Measurements from ENCODE around the gene PPIP5K2. TPM values are rescaled to one million over a fixed set of nuclear protein-coding genes. Genes with fewer than 3 reads are reported as not detected.

Gene PPIP5K2
- total and polyA plus RNA-seq, 4 donors: 9.7 to 38.6 (median 27.4) TPM

GRCh38 chr5:103120607-103121200, 603 bp downstream of the PPIP5K2 start:
- Histone ChIP-seq H3K36me3 (ENCODE audit: control insufficient read depth in 4 of 4, insufficient read depth in 3 of 4, low read depth in 1 of 4, low read length in 3 of 4) (no peaks in the 10 kb centered on the region), H3K9me3 (ENCODE audit: control insufficient read depth in 4 of 4, low read length in 3 of 4) (no peaks in the 10 kb centered on the region), H3K9ac (ENCODE audit: low read depth in 1 of 2, low read length in 2 of 2) (peak overlapping the region; percentile 73 to 99), H3K4me1 (ENCODE audit: control insufficient read depth in 4 of 4, insufficient read depth in 4 of 4, low read length in 3 of 4) (peaks cover 0 to 25% (median 18%) of the 10 kb centered on the region in 4 donors), H3K27me3 (ENCODE audit: control insufficient read depth in 4 of 4, insufficient read depth in 4 of 4, low read length in 3 of 4) (no peaks in the 10 kb centered on the region), H3K4me3 (ENCODE audit: low read depth in 1 of 3, low read length in 3 of 3) (peak overlapping the region; percentile 68 to 100 (median 100)), H3K27ac (ENCODE audit: low read depth in 1 of 2, low read length in 2 of 2) (peak overlapping the region; percentile 97 to 99)
- under 1% methylated on average over 17 of the region's 17 CpGs for WGBS
- no peak for TF ChIP-seq EGR1 (IDR thresholded peaks at IDR 0.05; ENCODE audit: low read depth in 2 of 2)
- no peak for TF ChIP-seq SP1 (IDR thresholded peaks at IDR 0.05)
- TF ChIP-seq ATF3 (IDR thresholded peaks at IDR 0.05): no peak
- TF ChIP-seq HNF4G (IDR thresholded peaks at IDR 0.05): no peak
- no peak for TF ChIP-seq NR2F2 (IDR thresholded peaks at IDR 0.05)
- TF ChIP-seq MAX (IDR thresholded peaks at IDR 0.05): no peak
- TF ChIP-seq GABPA (IDR thresholded peaks at IDR 0.05 in 1 of 2, conservative IDR thresholded peaks at IDR 0.05 in 1 of 2): no peak
- no peak for TF ChIP-seq REST (IDR thresholded peaks at IDR 0.05)
- TF ChIP-seq FOXA2 (IDR thresholded peaks at IDR 0.05): no peak
- no peak for TF ChIP-seq FOXA1 (IDR thresholded peaks at IDR 0.05)
- TF ChIP-seq HNF4A (conservative IDR thresholded peaks at IDR 0.05): no peak
- TF ChIP-seq ZBTB33 (IDR thresholded peaks at IDR 0.05): no peak
- TF ChIP-seq RAD21 (IDR thresholded peaks at IDR 0.05): no peak
- TF ChIP-seq TAF1 (conservative IDR thresholded peaks at IDR 0.05): no peak
- no peak for TF ChIP-seq JUND (IDR thresholded peaks at IDR 0.05)
- TF ChIP-seq YY1 (IDR thresholded peaks at IDR 0.05): no peak
- no peak for TF ChIP-seq CTCF (IDR thresholded peaks at IDR 0.05; ENCODE audit: low read depth, low read length, missing input control)
- TF ChIP-seq RXRA (IDR thresholded peaks at IDR 0.05): no peak
- peak; percentile 39 for DNase-seq (ENCODE audit: low spot score)

Measured in liver (tissue), 9 donors.